CD4-positive, alpha-beta T cell treated with Interleukin-6 for 4 hours (primary cell): ENCODE results near the gene WDFY4.

Experiments used
- DNase-seq: peaks from one replicate; pipeline ENCODE4 v3.0.0-alpha.2; 2020; ENCODE audit warnings: mixed read lengths

The WDFY4 gene

GRCh38 chr10:48710647-48711275 lies 26.1 kb downstream of the WDFY4 start:
- DNase-seq = no peak

DNA sequence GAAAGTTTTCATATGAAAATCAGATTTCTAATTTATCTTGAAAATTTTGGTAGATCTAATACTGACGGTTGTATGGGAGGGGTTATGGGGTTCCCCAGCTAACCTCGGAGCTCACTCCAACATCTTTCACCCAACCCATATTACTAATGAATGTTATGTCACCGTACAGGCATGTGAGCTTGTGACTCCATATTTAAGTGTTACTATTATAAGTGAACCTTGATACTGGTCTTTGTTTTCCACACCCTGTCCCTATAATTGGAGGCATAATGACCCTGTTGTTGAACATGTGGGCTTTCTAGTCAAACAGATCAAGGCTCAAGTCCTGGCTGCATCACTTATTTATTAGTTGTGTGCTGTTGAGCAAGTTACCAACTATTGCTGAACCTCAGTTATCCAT lies 27.2 kb downstream of the WDFY4 start:
- DNase-seq = no peak

- DNase-seq = no peak
Measured at GRCh38 chr10:48714088-48714487, 29.4 kb downstream of the WDFY4 start.

DNA sequence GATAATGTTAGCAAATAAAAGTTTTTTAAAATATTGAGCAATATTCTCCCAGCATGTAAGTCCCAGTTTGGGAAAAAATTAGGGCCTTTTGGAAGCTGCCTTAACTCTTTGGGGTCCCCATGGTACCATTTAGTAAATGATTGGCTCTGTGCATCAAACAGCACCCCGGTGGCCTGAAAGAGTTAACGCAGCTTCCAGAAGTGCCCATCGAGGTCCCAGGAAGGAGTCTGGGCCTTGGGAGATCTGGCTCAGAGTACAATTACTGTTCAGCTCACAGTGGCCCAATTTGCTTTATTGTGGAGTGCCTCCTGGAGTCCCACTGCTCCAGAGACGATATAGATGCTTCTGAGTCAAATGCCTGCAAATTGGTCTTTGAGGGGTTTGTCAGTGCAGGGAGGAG lies 31.7 kb downstream of the WDFY4 start:
- no peak for DNase-seq

DNA sequence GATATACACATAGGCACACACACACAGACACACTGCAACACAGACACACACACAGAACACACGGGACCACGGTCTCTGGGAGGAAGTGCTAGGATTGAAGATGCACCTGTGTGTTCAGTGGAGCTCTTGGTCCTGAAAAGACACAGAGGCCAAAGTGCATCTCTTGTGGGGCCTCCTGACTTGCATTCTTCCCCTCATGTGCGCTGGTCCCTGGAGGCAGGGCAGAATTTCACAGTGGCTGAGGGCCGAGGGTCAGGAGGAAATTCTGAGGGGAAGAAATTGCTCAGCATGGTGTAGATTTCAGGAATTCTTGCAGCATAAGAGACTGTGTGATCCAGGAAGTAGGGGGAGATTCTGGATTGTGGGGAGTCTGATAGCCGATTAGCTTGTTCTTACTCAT lies 35.9 kb downstream of the WDFY4 start:
- DNase-seq = no peak

DNA sequence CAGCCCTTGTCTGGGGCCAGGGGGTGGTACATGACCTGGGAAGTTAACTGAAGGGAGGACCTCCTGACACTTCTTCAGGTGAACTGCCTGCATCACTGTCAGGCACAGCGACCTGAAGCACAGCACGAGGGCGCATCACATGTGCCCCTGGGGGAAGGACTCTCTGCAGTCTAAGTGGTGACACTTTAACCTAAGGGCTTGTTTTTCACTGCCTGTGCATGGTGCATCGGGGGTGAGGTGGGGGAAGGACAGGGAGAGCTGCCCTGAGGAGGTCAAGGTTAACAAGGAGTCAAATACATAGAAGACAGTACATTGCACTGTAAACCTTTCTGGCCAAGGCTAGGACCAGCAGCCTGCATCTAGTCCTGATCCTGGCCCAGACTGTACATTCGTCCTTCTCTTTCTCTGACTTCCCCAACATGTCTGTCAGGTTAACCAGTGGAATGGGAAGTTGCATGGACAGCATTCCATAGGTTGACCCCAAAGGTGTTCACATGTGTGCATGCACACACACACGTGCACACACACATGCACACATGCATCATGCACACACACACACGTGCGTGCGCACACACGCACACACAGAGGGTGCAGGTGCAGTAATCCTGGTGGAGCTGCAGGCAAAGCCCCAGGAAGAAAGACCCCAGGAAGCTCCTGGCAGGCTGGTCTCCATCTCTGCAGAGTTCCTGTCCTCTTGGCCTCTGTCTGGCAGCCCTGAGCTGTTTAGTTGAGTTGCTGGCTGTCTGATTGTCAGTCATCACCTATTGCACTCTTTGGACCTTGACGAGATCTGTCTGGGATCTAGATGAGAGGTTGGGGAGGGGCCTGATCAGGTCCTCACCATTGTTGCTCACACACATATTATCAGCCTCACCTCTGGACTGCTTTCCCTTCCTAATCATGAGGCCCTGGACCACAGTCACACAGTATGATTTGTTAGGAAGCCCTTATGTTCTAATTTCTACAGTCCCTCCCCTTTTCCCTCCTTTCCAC lies 37.8 kb downstream of the WDFY4 start:
- DNase-seq = no peak

DNA sequence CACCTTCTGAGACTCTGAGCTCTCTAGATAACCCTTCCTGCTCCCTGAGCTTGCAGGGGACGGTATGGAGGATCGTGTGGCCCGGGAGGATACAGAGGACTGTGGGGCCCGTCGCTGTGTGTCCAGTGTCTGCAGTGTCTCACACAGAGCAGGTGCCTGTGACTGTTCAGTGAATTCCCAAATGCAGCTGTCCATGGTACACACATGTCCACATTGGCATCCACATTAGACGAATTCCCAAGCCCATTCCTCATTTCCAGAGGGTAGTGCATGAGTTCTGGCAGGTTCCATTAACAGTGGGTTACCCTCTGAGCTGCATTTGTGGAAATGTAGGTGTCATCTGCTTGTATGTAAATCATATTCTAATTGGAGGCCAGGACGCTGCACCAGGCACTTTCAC lies 39.5 kb downstream of the WDFY4 start:
- DNase-seq = no peak

DNA sequence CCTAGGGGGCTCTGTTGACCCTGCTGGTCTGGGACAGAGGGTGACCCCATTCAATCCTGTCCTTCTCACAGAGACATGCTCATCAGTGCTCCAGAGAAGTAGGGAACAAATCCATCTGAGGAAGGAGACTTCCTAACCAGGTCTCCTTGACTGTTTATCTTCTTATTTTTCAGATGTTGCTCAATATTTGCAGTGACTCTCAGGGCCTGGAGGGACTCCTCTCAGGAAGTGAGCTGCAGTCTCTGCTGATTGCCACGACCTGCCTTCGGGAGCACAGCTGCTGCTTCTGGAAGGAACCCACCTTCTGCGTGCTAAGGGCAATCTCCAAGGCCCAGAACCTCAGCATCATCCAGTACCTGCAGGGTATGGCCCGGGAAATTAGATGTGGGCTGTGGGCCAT lies 41.0 kb downstream of the WDFY4 start:
- DNase-seq = no peak

DNA sequence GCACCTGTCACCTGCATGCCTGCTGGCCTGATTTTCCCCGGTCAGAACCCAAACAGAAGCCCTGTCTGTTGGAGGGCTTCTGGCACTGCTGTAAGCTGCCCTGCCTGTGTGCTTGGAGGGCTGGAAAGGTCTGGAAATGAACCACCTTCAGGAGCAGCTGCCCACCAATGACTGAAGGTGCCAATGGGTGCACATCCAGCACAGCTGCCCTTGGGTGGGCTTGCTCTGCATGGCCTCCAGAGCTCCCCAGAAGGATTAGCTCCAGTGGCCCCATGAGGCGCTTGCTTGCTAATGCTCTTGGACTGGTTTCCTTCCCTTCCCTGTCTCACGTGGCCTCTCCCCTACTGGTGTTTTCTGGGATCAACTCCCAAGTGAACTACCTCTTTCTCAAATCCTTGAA lies 43.2 kb downstream of the WDFY4 start:
- no peak for DNase-seq

DNA sequence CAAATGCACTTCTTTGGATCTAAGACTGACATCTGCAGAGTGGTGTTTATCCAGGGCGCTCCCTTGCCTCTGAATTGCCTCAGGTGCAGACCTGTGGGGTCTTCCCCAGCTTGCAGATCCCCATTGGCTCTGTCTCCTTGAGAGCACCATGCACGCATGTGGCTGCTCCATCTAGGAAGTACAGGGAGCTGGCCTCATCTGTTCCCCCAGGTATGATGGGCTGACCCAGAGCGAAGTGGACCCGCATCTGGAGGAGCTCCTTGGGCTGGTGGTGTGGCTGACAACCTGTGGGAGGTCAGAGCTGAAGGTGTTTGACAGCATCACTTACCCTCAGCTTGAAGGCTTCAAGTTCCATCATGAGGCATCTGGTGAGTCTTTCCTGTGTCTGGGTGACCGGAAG lies 44.5 kb downstream of the WDFY4 start:
- DNase-seq = no peak

DNA sequence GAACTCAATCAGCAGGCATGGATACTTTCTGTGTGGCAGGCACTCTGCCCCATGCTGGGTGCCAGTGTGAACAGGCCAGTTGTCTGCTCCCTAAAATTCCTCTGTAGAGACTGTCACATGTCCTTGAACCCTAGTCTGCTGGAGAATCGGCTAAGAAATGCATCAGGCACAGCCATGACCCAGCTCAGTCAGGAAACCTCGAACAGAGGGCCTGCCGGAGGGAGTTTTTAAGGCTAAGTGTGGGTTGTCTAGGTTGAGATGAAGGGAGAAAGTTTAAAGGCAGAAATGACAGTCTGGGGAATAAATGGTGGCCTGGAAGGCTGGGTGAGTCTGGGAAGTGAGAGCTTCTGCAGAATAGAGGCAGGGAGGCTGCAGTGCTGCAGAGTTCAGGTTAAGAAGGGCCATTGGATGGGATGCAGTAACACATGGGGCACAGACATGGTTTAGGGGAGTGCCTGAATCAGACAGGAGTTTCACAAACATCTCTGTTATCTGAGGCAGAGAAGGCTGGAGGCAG lies 45.3 kb downstream of the WDFY4 start:
- DNase-seq = no peak

DNA sequence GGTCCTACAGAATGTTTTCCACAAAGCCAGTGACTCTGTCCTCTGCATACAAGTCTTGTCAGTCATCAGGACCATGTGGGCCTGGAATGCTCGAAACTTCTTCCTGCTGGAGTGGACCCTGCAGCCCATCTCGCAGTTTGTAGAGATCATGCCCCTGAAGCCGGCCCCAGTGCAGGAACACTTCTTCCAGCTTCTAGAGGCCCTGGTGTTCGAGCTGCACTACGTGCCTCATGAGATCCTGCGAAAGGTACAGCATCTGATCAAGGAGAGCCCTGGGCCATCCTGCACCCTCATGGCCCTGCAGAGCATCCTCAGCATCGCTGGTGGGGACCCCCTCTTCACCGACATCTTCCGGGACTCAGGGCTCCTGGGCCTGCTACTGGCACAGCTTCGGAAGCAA lies 46.5 kb downstream of the WDFY4 start:
- no peak for DNase-seq

DNA sequence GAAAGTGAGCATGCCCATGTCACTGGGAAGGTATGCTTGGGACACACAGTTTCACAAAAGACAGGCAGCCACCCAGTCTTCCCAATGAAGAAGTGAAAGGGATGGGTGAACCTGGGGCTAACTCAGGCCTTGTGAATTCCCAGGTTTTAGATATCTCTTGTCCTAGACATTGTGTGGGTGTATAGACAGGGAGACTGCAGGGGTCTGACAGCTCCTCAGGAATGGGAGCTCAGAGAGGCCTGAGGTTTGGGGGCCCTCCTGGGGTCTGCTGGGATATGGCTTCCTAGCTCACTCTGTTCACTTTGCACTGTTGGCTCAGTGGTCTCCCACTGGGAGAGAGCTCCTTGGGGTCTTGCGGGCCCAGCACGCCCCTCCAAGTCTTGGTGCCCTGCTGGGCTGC lies 47.0 kb downstream of the WDFY4 start:
- DNase-seq = no peak

- no peak for DNase-seq
Measured at GRCh38 chr10:48733329-48733728, 48.7 kb downstream of the WDFY4 start.

DNA sequence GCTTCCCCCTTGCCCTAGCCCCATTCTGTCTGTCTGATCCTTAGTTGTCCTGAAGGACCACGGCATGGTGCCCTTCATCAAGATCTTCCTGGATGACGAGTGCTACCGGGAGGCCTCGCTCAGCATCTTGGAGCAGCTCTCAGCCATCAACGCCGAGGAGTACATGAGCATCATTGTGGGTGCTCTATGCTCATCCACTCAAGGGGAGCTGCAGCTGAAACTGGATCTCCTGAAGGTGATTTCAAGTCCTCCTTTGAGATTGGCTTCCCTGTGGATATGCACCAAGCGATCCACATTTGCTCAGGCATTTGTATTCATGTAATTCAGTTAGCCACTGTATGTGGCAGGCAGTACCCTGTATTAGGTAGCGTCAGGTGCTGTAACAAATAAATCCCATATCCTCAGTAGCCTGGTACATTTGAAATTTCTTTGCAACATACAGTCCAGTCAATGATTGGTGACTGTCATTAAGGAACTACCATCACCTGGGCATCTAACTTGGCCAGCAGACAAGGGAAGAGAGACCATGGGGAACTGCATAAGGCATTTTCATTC lies 51.2 kb downstream of the WDFY4 start:
- DNase-seq = no peak

DNA sequence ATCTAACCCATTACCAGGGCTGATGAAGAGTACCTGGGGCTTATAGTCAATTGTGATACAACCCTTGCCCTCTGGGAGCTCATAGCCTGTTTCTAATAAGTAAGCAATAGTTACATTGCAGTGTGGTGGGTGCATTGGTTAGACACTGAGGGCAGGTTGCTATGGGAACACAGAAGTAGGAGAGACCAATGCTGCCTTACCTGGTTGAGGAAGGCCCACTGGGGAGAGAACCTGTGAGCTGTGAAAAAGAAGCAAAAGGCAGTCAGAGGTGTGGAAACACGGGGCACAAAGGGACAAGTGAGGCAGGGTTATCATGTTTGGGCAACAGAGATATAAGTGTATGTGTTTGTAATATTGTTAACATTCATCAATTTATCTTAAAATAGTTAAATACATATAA lies 51.9 kb downstream of the WDFY4 start:
- no peak for DNase-seq

- DNase-seq = no peak
Measured at GRCh38 chr10:48737886-48738285, 53.2 kb downstream of the WDFY4 start.

DNA sequence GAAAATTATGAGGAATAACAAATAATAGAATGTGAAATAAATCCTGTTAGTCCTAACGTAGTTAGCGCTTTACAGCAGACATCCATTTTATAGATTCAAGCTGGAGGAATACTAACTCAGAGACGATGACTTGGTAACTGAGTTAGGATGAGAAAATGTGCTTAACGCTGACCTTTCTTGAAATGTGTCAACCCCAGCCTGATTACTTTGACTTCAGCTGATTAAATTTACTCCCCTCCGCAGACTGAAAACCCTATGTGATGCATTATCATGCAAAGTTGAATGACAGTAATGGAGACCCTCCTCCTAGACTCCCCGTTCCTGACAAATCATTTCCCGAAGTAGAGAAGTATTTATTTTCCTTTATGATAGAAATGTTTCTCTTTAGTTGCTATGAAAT lies 54.5 kb downstream of the WDFY4 start:
- no peak for DNase-seq

DNA sequence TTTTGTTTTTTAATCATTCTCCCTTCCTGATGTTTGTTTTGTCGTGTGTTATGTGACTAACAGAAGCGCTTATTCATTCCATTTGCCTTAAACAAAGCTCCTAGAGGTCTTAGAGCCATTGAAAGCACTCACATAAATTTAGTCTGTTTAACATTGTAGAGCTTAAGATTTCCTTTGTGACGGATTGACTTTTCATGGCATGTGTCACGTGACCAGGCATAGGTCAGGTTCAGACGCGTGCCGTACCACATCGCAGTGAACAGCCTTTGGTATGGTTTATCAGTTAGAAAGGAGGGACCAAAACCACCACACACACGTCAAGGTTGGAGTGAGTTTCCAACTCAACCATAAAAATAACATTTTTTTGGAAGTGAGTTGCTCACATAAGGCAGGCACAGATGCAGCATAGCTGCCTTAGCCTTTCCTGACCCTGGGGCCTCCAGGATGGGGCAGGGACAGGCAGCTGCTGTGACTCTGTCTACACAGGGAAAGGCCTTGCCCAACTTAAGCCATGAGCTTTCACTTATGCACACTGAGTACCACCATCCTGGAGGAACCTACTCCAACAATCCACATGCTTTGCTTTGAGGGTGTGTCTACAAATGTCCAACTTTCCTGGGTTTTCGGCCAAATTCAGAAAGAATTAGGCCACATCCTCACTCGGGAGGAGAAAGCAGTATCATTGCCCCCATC lies 55.5 kb downstream of the WDFY4 start:
- no peak for DNase-seq

DNA sequence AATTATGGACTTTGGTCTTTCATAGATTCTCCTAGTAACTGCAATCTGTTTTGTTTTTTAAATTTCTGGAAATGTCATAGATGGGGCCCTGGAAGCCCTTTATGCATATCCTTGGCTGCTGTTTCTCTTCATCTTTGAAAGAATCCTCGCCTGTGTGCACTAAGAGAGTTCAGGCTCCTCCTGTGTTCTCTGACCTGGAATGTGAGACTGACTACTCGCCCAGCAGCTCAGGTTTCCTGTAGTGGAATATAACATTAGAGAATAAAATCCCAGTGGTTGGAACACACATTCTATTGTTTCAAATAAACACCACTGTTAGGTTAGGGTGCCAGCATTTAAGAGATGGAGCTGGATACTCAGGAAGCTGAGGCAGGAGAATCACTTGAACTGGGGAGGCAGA lies 56.3 kb downstream of the WDFY4 start:
- DNase-seq = no peak

- no peak for DNase-seq
Measured at GRCh38 chr10:48742891-48743860, 58.5 kb downstream of the WDFY4 start.

- DNase-seq = no peak
Measured at GRCh38 chr10:48744587-48744986, 59.9 kb downstream of the WDFY4 start.
